ENCODE measurements around the gene C4BPB. TPM values are rescaled to one million over a fixed set of nuclear protein-coding genes. Genes with fewer than 3 reads are reported as not detected.

Gene C4BPB
- total and polyA plus RNA-seq, 4 donors, result 0.94 to 10.7 (median 5.2) TPM

GRCh38 chr1:207049514-207049913 lies 39.1 kb upstream of the C4BPB start:
- DNase-seq (no peak), ATAC-seq (ENCODE audit: low FRiP score) (no peak)
- intact Hi-C loops (cut with DNase I), result no loop called here
- Histone ChIP-seq H3K27me3 (ENCODE audit: control insufficient read depth in 1 of 2, insufficient read depth in 2 of 2, low read length in 1 of 2) (no peaks in the 10 kb centered on the region), H3K9me3 (ENCODE audit: control insufficient read depth, low read length) (no peaks in the 10 kb centered on the region), H3K4me3 (ENCODE audit: low read length in 2 of 2) (peak overlapping the region in 1 of 2 donors; percentile 29), H3K27ac (ENCODE audit: low read depth in 1 of 2, low read length in 2 of 2) (no peak overlapping the region), H3K4me1 (ENCODE audit: control insufficient read depth in 1 of 2, insufficient read depth in 2 of 2, low read length in 2 of 2) (peaks cover 0 to 3% of the 10 kb centered on the region in 2 donors), H3K36me3 (ENCODE audit: control insufficient read depth in 1 of 2, insufficient read depth in 2 of 2, low read length in 1 of 2) (peaks cover 4% of the 10 kb centered on the region in 2 donors)
- WGBS, 2 donors, result 57 to 58% methylated on average over 8 of the region's 8 CpGs

- H3K4me1 ChIP-seq (ENCODE audit: control insufficient read depth in 1 of 2, insufficient read depth in 2 of 2, low read length in 2 of 2), result peaks cover 0 to 3% of the 10 kb centered on the region in 2 donors
- H3K36me3 ChIP-seq (ENCODE audit: control insufficient read depth in 1 of 2, insufficient read depth in 2 of 2, low read length in 1 of 2), result peaks cover 4% of the 10 kb centered on the region in 2 donors
- no peaks in the 10 kb centered on the region for H3K9me3 ChIP-seq (ENCODE audit: control insufficient read depth, low read length)
- no peaks in the 10 kb centered on the region for H3K27me3 ChIP-seq (ENCODE audit: control insufficient read depth in 1 of 2, insufficient read depth in 2 of 2, low read length in 1 of 2)
- peak overlapping the region; percentile 67 to 84 for H3K4me3 ChIP-seq (ENCODE audit: low read length in 2 of 2)
- intact Hi-C loops (cut with DNase I), result loop anchor here in 1 of 2 donors (1.0 kb wide), 1 partner anchor 27 kb away; no protein-coding TSS in a partner anchor
- DNase-seq, result no peak
- peak overlapping the region; percentile 4 to 58 for H3K27ac ChIP-seq (ENCODE audit: low read depth in 1 of 2, low read length in 2 of 2)
- peak; percentile 70 for ATAC-seq (ENCODE audit: low FRiP score)
- WGBS, 2 donors, result 0% methylated on average over 6 of the region's 6 CpGs
These were observed 38.7 kb upstream of the C4BPB start for GRCh38 chr1:207049974-207050391.

GRCh38 chr1:207050480-207051190 lies 38.0 kb upstream of the C4BPB start:
- H3K4me1 ChIP-seq (ENCODE audit: control insufficient read depth in 1 of 2, insufficient read depth in 2 of 2, low read length in 2 of 2), result peaks cover 0 to 3% of the 10 kb centered on the region in 2 donors
- intact Hi-C loops (cut with DNase I), result loop anchor here in 1 of 2 donors (1.0 kb wide), 1 partner anchor 27 kb away; no protein-coding TSS in a partner anchor
- no peaks in the 10 kb centered on the region for H3K27me3 ChIP-seq (ENCODE audit: control insufficient read depth in 1 of 2, insufficient read depth in 2 of 2, low read length in 1 of 2)
- H3K27ac ChIP-seq (ENCODE audit: low read depth in 1 of 2, low read length in 2 of 2), result peak overlapping the region; percentile 4 to 58
- peaks cover 4% of the 10 kb centered on the region in 2 donors for H3K36me3 ChIP-seq (ENCODE audit: control insufficient read depth in 1 of 2, insufficient read depth in 2 of 2, low read length in 1 of 2)
- peak; percentile 92 for ATAC-seq (ENCODE audit: low FRiP score)
- no peaks in the 10 kb centered on the region for H3K9me3 ChIP-seq (ENCODE audit: control insufficient read depth, low read length)
- peak overlapping the region; percentile 67 to 84 for H3K4me3 ChIP-seq (ENCODE audit: low read length in 2 of 2)
- peak; percentile 96 to 98 for DNase-seq
- WGBS, 2 donors, result 0 to 1% methylated on average over 47 of the region's 47 CpGs

- DNase-seq (no peak), ATAC-seq (ENCODE audit: low FRiP score) (no peak)
- Histone ChIP-seq H3K36me3 (ENCODE audit: control insufficient read depth in 1 of 2, insufficient read depth in 2 of 2, low read length in 1 of 2) (peaks cover 4% of the 10 kb centered on the region in 2 donors), H3K27ac (ENCODE audit: low read depth in 1 of 2, low read length in 2 of 2) (peak within 1 kb of the TSS; percentile 4 to 58), H3K27me3 (ENCODE audit: control insufficient read depth in 1 of 2, insufficient read depth in 2 of 2, low read length in 1 of 2) (no peaks in the 10 kb centered on the region), H3K4me1 (ENCODE audit: control insufficient read depth in 1 of 2, insufficient read depth in 2 of 2, low read length in 2 of 2) (peaks cover 0 to 3% of the 10 kb centered on the region in 2 donors), H3K9me3 (ENCODE audit: control insufficient read depth, low read length) (no peaks in the 10 kb centered on the region), H3K4me3 (ENCODE audit: low read length in 2 of 2) (peak within 1 kb of the TSS; percentile 67 to 84)
- 45 to 50% methylated on average over 15 of the region's 15 CpGs for WGBS, 2 donors
- intact Hi-C loops (cut with DNase I), result no loop called here
These were observed 37.3 kb upstream of the C4BPB start, which contains the start of gene YOD1 for GRCh38 chr1:207051191-207051943. Gene YOD1, minus strand, starts transcription at chr1:207051208. Its CDS starts 178 bp downstream, at chr1:207051030.

- Histone ChIP-seq H3K4me1 (ENCODE audit: control insufficient read depth in 1 of 2, insufficient read depth in 2 of 2, low read length in 2 of 2) (peaks cover 0 to under 1% of the 10 kb centered on the region in 2 donors), H3K27ac (ENCODE audit: low read depth in 1 of 2, low read length in 2 of 2) (peak within 1 kb of the TSS; percentile 19 to 74), H3K4me3 (ENCODE audit: low read length in 2 of 2) (peak within 1 kb of the TSS; percentile 32 to 35), H3K9me3 (ENCODE audit: control insufficient read depth, low read length) (no peaks in the 10 kb centered on the region), H3K27me3 (ENCODE audit: control insufficient read depth in 1 of 2, insufficient read depth in 2 of 2, low read length in 1 of 2) (no peaks in the 10 kb centered on the region), H3K36me3 (ENCODE audit: control insufficient read depth in 1 of 2, insufficient read depth in 2 of 2, low read length in 1 of 2) (peaks cover 4% of the 10 kb centered on the region in 2 donors)
- WGBS, 2 donors, result 2% methylated on average over 56 of the region's 56 CpGs
- intact Hi-C loops (cut with DNase I), result no loop called here
- ATAC-seq (ENCODE audit: low FRiP score), result peak; percentile 94
- DNase-seq, result peak; percentile 98 to 99
These were observed 35.5 kb upstream of the C4BPB start, which contains the start of gene PFKFB2 for GRCh38 chr1:207052911-207053769. Gene PFKFB2, plus strand, starts transcription at chr1:207053275. Its CDS starts 1,443 bp downstream, at chr1:207054718.

- ATAC-seq (ENCODE audit: low FRiP score), result no peak
- H3K36me3 ChIP-seq (ENCODE audit: control insufficient read depth in 1 of 2, insufficient read depth in 2 of 2, low read length in 1 of 2), result peaks cover 0 to 2% of the 10 kb centered on the region in 2 donors
- no peaks in the 10 kb centered on the region for H3K4me1 ChIP-seq (ENCODE audit: control insufficient read depth in 1 of 2, insufficient read depth in 2 of 2, low read length in 2 of 2)
- H3K4me3 ChIP-seq (ENCODE audit: low read length in 2 of 2), result no peak overlapping the region
- no peak for DNase-seq
- intact Hi-C loops (cut with DNase I), result no loop called here
- no peak overlapping the region for H3K27ac ChIP-seq (ENCODE audit: low read depth in 1 of 2, low read length in 2 of 2)
- no peaks in the 10 kb centered on the region for H3K9me3 ChIP-seq (ENCODE audit: control insufficient read depth, low read length)
- 26 to 30% methylated on average over 2 of the region's 2 CpGs for WGBS, 2 donors
- H3K27me3 ChIP-seq (ENCODE audit: control insufficient read depth in 1 of 2, insufficient read depth in 2 of 2, low read length in 1 of 2), result no peaks in the 10 kb centered on the region
These were observed 34.2 kb upstream of the C4BPB start for GRCh38 chr1:207054491-207054890.

GRCh38 chr1:207055386-207056001 lies 33.2 kb upstream of the C4BPB start:
- ATAC-seq (ENCODE audit: low FRiP score), result no peak
- Histone ChIP-seq H3K36me3 (ENCODE audit: control insufficient read depth in 1 of 2, insufficient read depth in 2 of 2, low read length in 1 of 2) (peaks cover 0 to 2% of the 10 kb centered on the region in 2 donors), H3K27ac (ENCODE audit: low read depth in 1 of 2, low read length in 2 of 2) (no peak overlapping the region), H3K9me3 (ENCODE audit: control insufficient read depth, low read length) (no peaks in the 10 kb centered on the region), H3K4me1 (ENCODE audit: control insufficient read depth in 1 of 2, insufficient read depth in 2 of 2, low read length in 2 of 2) (no peaks in the 10 kb centered on the region), H3K4me3 (ENCODE audit: low read length in 2 of 2) (no peak overlapping the region), H3K27me3 (ENCODE audit: control insufficient read depth in 1 of 2, insufficient read depth in 2 of 2, low read length in 1 of 2) (no peaks in the 10 kb centered on the region)
- no peak for DNase-seq
- WGBS, 2 donors, result 82 to 84% methylated on average over 3 of the region's 3 CpGs
- intact Hi-C loops (cut with DNase I), result no loop called here

GRCh38 chr1:207056673-207057072 lies 32.0 kb upstream of the C4BPB start:
- Histone ChIP-seq H3K36me3 (ENCODE audit: control insufficient read depth in 1 of 2, insufficient read depth in 2 of 2, low read length in 1 of 2) (peaks cover 0 to 2% of the 10 kb centered on the region in 2 donors), H3K4me1 (ENCODE audit: control insufficient read depth in 1 of 2, insufficient read depth in 2 of 2, low read length in 2 of 2) (no peaks in the 10 kb centered on the region), H3K27ac (ENCODE audit: low read depth in 1 of 2, low read length in 2 of 2) (no peak overlapping the region), H3K27me3 (ENCODE audit: control insufficient read depth in 1 of 2, insufficient read depth in 2 of 2, low read length in 1 of 2) (no peaks in the 10 kb centered on the region), H3K9me3 (ENCODE audit: control insufficient read depth, low read length) (no peaks in the 10 kb centered on the region), H3K4me3 (ENCODE audit: low read length in 2 of 2) (no peak overlapping the region)
- DNase-seq (no peak), ATAC-seq (ENCODE audit: low FRiP score) (no peak)
- 87 to 93% methylated on average over 6 of the region's 6 CpGs for WGBS, 2 donors
- intact Hi-C loops (cut with DNase I), result no loop called here
